ENCODE results near the gene SKI.

SKI gene

DNA sequence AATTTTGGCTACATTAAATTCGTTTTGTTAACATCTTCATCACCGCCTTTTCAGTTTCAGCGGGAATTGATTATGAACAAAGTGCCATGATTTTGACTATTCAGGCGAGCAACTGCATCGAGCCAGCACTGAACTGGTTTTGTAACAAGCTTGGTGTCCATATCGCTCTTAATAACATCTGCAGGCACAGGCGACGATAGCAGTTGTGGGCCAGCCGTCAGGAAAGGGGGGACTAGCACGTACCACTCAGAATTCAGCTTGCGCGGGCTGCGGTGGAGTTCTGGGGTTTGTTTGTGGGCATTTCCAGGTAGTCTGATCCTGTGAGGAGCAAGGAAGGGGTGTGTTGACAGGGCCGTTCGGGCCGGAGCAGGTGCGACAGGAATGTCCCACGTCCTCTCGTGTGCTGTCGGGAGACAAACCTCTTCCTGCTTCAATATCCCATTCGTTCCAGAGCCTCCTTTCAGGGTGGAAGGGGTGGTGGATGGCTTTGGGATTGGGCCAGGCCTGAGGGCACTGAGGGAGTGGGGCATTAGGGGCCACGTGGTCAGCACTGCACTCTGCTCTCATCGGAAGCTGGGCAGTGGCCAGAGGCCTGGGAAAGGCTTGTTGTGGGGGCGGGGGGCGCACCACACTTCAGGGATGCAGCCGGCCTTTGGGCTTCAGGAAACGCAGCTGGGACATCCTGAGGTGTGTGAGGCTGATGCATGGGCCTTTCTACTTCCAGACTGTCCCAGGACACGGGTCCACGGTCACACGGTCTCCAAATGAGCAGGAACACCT, 39.1 kb downstream of the SKI start:
- DNase-seq = no peak

DNA sequence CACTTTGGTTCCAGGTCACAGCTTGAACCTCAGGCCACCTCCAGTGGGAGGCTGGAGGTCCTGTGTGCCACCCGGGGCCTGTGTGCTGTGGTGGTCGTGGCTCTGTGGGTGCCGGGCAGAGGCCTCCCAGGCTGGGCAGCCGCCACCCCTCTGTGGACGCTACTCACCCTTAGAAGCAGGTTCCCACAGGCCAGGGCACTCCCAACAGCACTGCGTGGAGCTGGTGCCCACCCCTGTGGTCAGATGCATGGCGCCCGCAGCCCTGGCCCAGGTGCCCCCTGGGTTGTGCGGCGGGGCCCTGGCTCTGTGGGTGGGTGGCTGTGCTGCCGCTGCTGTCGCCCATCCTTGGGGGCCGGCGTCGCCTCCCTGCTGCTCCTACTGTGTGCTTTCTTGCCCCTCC, 39.7 kb downstream of the SKI start:
- DNase-seq = no peak

- no peak for DNase-seq
Measured at GRCh38 chr1:2268285-2269056, 40.4 kb downstream of the SKI start.

DNA sequence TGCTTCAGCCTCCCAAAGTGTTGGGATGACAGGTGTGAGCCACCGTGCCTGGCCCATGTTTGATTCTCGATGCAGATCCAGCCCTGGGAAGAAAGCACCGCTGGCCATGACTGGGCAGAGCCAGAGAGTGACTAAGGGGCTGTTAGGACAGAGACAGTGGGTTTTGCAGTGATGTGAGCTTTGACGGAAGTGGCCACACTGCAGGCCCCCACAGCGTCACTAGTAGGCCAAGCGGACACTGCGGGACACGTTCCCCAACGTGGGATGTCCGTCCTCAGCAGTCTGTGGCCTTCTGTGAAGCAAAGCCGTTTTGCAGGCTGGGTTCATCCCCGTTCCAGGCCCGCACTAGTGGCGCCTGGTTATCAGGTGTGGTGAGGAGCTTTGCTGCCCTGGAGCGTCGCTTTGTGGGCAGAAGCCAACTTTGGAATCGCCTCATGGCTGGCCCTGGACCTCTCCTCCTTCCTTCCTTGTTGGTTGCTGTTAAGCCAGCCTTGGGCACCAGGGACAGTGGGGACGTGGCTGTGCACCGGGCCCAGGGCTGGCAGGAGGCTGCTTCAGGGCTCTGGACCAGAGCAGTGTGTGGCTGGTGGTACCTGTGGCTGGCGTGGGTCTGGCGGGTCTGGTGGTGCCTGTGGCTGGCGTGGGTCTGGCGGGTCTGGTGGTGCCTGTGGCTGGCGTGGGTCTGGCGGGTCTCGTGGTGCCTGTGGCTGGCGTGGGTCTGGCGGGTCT, 41.2 kb downstream of the SKI start:
- no peak for DNase-seq

GRCh38 chr1:2269922-2270259, 41.8 kb downstream of the SKI start:
- no peak for DNase-seq

GRCh38 chr1:2270260-2271100, 42.4 kb downstream of the SKI start:
- no peak for DNase-seq

DNA sequence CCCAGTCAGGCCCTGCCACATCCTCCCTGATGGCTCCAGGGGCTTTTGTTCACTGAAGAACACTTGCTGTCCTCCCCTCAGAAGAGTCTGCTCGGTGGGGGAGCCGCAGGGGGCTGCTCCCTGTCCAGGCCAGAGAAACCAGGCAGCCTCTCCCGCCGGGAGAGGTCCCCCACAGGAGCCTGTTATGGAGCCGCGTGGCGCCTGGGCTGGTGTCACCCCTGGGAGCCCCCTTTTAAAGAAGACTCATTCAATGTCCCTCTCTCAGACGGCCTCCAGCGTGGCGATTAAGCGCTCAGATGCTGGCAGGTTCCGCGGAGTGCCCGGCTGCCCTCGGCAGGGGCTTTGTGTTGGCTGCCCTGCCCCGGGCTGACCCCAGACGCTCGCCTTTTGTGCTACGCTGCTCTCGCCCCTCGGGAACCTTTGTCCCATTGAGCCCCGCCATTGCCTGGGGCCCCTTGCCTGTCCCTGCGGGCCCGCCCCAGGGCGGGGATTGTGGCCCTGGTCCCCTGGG, 43.1 kb downstream of the SKI start:
- DNase-seq = no peak

DNA sequence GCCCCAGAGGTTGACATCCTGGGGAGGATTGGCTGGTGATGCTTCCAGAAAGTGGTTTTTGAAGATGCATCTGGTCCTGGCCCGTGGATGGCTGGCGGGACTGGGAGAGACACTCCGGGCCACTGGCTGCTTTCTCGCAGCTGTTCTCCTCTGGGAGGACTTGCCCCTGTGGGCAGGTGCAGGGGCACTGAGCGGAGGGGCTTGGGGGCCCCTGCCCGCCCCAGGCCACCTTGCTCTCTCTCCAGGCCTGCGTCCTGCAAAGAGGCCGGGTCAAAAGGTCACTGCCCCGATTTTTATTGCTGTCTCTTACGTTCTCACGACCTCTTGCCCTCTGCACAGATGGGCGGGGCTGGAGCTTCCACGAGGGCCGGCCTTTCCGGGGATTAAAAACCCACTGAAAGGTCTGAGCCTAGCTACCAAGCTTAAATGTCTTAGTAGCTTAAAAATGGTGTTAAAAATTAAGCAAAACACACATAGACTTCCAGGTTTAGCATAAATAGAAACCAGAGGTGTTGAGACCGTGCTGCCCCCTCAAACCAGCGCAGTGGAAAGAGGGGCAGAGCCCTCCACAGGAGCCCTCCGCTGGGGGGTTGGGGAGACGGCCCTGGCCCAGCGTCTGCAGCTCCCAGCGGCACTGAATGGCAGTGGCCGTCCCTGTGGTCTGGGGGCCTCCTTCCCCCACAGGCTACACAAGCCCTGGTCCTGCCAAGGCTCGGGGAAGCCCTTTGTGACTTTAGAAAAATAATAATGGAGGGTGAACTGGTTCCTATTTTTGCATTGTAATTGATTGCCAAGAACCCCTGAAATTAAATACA, 43.9 kb downstream of the SKI start:
- no peak for DNase-seq

- no peak for DNase-seq
Measured at GRCh38 chr1:2272686-2273400, 44.7 kb downstream of the SKI start.

GRCh38 chr1:2273401-2274090, 45.4 kb downstream of the SKI start:
- no peak for DNase-seq

- no peak for DNase-seq
Measured at GRCh38 chr1:2274231-2274928, 46.3 kb downstream of the SKI start.

GRCh38 chr1:2274929-2275475, 46.9 kb downstream of the SKI start:
- no peak for DNase-seq

- no peak for DNase-seq
Measured at GRCh38 chr1:2275796-2276536, 47.8 kb downstream of the SKI start.

- no peak for DNase-seq
Measured at GRCh38 chr1:2276803-2277580, 48.9 kb downstream of the SKI start.

DNA sequence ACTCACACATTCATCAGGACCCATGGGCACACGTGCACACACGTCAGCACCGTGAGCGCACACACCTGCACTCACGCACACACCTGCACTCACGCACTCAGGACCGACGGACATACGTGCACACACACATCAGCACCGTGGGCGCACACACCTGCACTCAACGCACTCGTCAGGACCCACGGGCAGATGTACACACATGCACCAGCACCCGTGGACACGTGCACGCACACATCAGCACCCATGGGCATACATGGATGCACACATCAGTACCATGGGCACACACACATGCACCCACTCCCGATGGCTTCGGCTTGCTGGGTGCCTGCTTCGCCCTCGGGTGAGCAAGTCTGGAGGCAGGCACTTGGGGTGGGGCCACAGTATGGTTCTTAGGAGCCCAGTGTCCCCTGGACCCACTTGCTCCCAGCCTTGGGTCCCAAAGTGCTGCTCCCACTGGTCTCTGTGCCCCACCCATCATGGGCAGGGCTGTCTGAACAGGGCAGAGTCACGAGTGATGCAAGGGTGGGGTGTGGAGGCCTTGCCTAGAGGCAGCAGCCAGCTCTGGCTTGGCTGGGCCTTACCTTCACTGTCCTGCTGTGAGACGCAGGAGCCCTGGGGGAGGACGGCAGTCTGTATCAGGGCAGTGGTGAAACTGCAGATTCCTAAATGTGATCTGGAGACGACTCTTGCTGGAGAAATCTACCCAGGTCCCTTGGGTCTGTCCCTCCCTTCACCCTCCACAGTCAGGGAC, 49.8 kb downstream of the SKI start:
- DNase-seq = no peak

DNA sequence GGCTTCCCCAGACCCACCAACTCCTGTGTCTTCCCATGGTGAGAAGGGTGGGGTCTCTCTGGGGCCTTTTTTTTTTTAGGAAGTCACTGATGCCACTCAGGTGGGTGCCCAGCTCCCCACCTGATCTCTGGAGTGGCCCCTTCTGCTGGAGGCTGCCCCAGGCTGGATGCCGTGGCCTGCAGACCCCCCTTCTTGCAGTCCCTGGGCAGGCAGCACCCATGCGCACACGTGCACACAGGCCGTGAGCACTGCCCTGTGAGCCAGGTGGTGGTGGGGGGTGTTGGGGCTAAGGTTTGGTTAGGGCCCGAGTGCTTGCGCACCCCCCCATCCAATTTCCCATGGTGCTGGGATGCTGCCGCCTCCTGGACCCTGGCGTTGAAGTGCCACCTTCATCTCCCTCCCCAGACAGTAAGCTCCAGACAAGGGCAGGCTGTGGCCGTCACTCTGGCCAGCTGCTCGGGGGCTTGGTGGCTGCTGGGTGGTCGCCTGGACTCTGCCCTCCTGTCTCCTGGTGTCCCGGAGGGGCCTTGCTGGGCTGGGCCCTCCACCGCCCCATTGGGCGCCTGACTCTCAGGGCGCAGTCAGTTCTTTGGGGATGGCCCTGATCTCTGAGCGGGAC, 50.6 kb downstream of the SKI start:
- no peak for DNase-seq

- DNase-seq = no peak
Measured at GRCh38 chr1:2279210-2279639, 51.1 kb downstream of the SKI start.

All from DMS53 (cell line).